ENCODE results near the gene KRTAP10-9. TPM values are rescaled to one million over a fixed set of nuclear protein-coding genes. Genes with fewer than 3 reads are reported as not detected.
"Not testable (repeated sequence)": the region's sequence is repeated elsewhere in the genome, so short reads cannot be mapped to it uniquely, and the experiment has no call there.

Gene KRTAP10-9
- total RNA-seq, 1 experiment from 2014 or later = not detected

DNA sequence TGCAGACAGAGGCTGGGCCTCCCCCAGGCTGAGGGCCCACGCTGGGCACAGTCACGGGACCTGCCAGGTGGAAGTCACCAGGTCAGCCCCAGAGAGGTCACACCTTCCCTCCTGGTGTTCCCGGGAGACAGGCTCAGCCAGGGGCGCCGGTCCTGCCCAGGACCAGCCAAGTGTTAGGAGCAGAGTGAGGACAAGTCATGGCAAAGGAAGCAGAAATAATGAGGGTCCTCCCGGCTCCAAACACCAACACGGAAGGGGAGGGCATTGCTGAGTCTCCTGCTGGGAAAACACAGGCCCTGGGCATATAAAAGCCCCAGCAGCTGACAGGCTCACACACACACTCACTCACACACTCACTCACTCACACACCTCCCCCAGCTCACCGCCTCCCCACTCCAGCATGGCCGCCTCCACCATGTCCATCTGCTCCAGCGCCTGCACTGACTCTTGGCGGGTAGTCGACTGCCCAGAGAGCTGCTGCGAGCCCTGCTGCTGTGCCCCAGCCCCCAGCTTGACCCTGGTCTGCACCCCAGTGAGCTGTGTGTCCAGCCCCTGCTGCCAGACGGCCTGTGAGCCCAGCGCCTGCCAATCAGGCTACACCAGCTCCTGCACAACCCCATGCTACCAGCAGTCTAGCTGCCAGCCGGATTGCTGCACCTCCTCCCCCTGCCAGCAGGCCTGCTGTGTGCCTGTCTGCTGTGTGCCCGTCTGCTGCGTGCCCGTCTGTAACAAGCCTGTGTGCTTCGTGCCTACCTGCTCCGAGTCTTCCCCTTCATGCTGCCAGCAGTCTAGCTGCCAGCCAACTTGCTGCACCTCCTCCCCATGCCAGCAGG lies 10.3 kb downstream of the KRTAP10-9 start, which contains the start of gene KRTAP10-10:
TSS of gene KRTAP10-10 (plus strand) at position 339 of the 833 bp plus-strand sequence. CDS start at position 401, 62 bp downstream.
- Histone ChIP-seq H3K36me3 (ENCODE audit: control insufficient read depth, insufficient read depth, low read length) (no peaks in the 10 kb centered on the region), H3K4me3 (ENCODE audit: low read depth, low read length) (no peak within 1 kb of the TSS), H3K27me3 (replicated peaks; ENCODE audit: control insufficient read depth, insufficient read depth, low read length) (no peaks in the 10 kb centered on the region), H3K9me3 (peaks cover 8% of the 10 kb centered on the region), H3K4me1 (no peaks in the 10 kb centered on the region)
- intact Hi-C loops (cut with micrococcal nuclease; ENCODE audit: unreplicated experiment) = no loop called here
- no peaks in the 10 kb centered on the region for H3K36me3 Mint-ChIP-seq (ENCODE audit: insufficient read depth, unreplicated experiment)
- BruUV-seq (replicated peaks) = no TSS peak
- POLR2A ChIA-PET = no interaction called here
- H3K27ac Mint-ChIP-seq (ENCODE audit: unreplicated experiment) = no peak within 1 kb of the TSS
- DNase-seq = no peak
- no peaks in the 10 kb centered on the region for H3K4me1 Mint-ChIP-seq (ENCODE audit: low read depth, unreplicated experiment)
- H3K9me3 Mint-ChIP-seq (ENCODE audit: unreplicated experiment) = peaks cover 40% of the 10 kb centered on the region
- H3K4me3 Mint-ChIP-seq (ENCODE audit: unreplicated experiment) = no peak within 1 kb of the TSS
- H3K27me3 Mint-ChIP-seq (ENCODE audit: insufficient read depth, unreplicated experiment) = peaks cover 12% of the 10 kb centered on the region
- TF ChIP-seq, protein P1, sequence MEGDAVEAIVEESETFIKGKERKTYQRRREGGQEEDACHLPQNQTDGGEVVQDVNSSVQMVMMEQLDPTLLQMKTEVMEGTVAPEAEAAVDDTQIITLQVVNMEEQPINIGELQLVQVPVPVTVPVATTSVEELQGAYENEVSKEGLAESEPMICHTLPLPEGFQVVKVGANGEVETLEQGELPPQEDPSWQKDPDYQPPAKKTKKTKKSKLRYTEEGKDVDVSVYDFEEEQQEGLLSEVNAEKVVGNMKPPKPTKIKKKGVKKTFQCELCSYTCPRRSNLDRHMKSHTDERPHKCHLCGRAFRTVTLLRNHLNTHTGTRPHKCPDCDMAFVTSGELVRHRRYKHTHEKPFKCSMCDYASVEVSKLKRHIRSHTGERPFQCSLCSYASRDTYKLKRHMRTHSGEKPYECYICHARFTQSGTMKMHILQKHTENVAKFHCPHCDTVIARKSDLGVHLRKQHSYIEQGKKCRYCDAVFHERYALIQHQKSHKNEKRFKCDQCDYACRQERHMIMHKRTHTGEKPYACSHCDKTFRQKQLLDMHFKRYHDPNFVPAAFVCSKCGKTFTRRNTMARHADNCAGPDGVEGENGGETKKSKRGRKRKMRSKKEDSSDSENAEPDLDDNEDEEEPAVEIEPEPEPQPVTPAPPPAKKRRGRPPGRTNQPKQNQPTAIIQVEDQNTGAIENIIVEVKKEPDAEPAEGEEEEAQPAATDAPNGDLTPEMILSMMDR (IDR thresholded peaks at IDR 0.05; ENCODE audit: insufficient read depth in 1 of 2, low read depth in 1 of 2, low read length in 1 of 2, severe bottlenecking in 1 of 2, unreplicated experiment in 1 of 2) = no peak
- CTCF ChIA-PET = no interaction called here

DNA sequence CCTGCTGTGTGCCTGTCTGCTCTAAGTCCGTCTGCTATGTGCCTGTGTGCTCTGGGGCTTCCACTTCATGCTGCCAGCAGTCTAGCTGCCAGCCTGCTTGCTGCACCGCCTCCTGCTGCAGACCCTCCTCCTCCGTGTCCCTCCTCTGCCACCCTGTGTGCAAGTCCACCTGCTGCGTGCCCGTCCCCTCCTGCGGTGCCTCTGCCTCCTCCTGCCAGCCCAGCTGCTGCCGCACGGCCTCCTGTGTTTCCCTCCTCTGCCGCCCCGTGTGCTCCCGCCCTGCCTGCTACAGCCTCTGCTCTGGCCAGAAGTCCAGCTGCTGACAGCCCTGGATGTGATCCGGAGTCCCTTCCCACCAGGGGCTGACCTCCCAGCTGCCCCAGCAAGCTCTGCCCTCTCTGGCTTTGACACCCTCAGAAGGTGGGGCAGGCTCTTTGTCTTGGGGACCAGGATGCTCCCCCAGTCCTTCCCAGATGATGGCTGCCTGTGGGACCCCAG lies 11.0 kb downstream of the KRTAP10-9 start:
- H3K36me3 ChIP-seq (ENCODE audit: control insufficient read depth, insufficient read depth, low read length); intact Hi-C loops (cut with micrococcal nuclease; ENCODE audit: unreplicated experiment); H3K36me3 Mint-ChIP-seq (ENCODE audit: insufficient read depth, unreplicated experiment); H3K4me1 Mint-ChIP-seq (ENCODE audit: low read depth, unreplicated experiment); H3K4me3 Mint-ChIP-seq (ENCODE audit: unreplicated experiment); H3K9me3 ChIP-seq; POLR2A ChIA-PET; DNase-seq; H3K27ac Mint-ChIP-seq (ENCODE audit: unreplicated experiment); CTCF ChIA-PET; H3K27me3 ChIP-seq (replicated peaks; ENCODE audit: control insufficient read depth, insufficient read depth, low read length); H3K4me3 ChIP-seq (ENCODE audit: low read depth, low read length); BruUV-seq (replicated peaks); H3K4me1 ChIP-seq: not testable (repeated sequence)
- H3K27me3 Mint-ChIP-seq (ENCODE audit: insufficient read depth, unreplicated experiment) = peaks cover 14% of the 10 kb centered on the region
- peaks cover 41% of the 10 kb centered on the region for H3K9me3 Mint-ChIP-seq (ENCODE audit: unreplicated experiment)

DNA sequence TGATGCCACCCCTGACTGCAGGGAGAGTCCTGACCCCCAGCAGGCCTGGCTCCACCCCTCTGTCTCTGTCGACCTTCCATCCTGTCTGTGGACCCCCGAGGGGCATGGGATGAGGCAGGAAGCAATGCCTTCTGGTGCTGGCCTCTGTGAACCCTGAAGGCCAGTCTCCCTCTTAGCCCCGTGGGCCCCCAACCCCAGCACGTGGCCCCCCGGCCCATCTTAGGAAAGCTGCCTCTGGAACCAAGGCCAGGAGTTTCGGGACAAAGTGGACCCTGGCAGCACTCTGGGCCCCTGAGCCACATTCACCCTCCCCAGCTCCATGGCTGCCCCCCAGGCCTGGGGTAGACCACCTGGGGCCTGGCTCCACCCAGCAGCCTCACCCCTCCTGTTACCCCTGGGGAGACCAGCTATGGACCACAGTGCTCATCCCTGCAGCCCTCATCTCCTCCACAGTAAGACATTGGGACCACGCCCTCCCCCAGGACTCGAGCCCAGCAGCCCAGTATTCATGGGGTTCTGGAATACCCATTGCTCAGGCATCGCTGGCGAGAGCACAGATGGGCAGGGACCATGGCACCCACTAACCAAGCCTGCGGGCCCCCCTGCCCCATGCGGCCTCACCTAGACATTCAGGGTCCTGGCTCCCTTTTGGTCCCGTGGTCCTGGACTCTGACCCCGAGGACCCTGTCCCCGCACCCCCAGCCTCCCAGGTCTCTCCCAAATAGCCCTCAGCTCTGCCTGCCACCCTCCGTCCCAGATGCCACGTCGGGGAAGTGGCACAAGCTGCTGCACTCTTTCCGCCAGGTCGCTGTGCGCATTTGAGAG lies 11.8 kb downstream of the KRTAP10-9 start:
- Mint-ChIP-seq H3K9me3 (ENCODE audit: unreplicated experiment) (peaks cover 41% of the 10 kb centered on the region), H3K27me3 (ENCODE audit: insufficient read depth, unreplicated experiment) (peaks cover 12% of the 10 kb centered on the region)
- H3K4me3 Mint-ChIP-seq (ENCODE audit: unreplicated experiment); H3K4me1 Mint-ChIP-seq (ENCODE audit: low read depth, unreplicated experiment); DNase-seq; POLR2A ChIA-PET; intact Hi-C loops (cut with micrococcal nuclease; ENCODE audit: unreplicated experiment); H3K4me1 ChIP-seq; H3K4me3 ChIP-seq (ENCODE audit: low read depth, low read length); H3K36me3 ChIP-seq (ENCODE audit: control insufficient read depth, insufficient read depth, low read length); BruUV-seq (replicated peaks); H3K27me3 ChIP-seq (replicated peaks; ENCODE audit: control insufficient read depth, insufficient read depth, low read length); CTCF ChIA-PET; H3K27ac Mint-ChIP-seq (ENCODE audit: unreplicated experiment); H3K9me3 ChIP-seq; H3K36me3 Mint-ChIP-seq (ENCODE audit: insufficient read depth, unreplicated experiment): not testable (repeated sequence)

DNA sequence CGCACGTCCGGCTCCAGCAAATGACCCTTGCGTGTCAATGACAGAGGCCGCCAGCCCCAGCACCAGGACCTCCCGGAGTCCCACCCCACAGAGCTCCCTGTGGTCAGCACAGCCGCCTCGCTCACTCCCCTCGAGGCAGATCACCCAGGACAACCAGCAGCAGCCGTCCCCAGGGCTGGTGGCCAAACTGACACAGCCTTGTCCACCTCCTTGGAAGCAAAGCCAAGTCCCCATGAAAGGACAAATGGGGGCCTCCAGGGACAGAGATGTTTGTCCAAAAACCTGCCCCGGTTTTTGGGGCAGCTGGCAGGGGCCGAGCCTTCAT lies 12.4 kb downstream of the KRTAP10-9 start:
- ChIA-PET POLR2A (no interaction called here), CTCF (no interaction called here)
- Histone ChIP-seq H3K4me1 (no peaks in the 10 kb centered on the region), H3K36me3 (ENCODE audit: control insufficient read depth, insufficient read depth, low read length) (no peaks in the 10 kb centered on the region), H3K4me3 (ENCODE audit: low read depth, low read length) (no peak overlapping the region), H3K9me3 (no peaks in the 10 kb centered on the region; the same call in 1 of the 2 replicates), H3K27me3 (replicated peaks; ENCODE audit: control insufficient read depth, insufficient read depth, low read length) (no peaks in the 10 kb centered on the region)
- H3K4me3 Mint-ChIP-seq (ENCODE audit: unreplicated experiment) = no peak overlapping the region
- no TSS peak for BruUV-seq (replicated peaks)
- TF ChIP-seq, protein P1 (IDR thresholded peaks at IDR 0.05; ENCODE audit: insufficient read depth in 1 of 2, low read depth in 1 of 2, low read length in 1 of 2, severe bottlenecking in 1 of 2, unreplicated experiment in 1 of 2) = no peak
- peaks cover 11% of the 10 kb centered on the region for H3K27me3 Mint-ChIP-seq (ENCODE audit: insufficient read depth, unreplicated experiment)
- intact Hi-C loops (cut with micrococcal nuclease; ENCODE audit: unreplicated experiment) = no loop called here
- H3K36me3 Mint-ChIP-seq (ENCODE audit: insufficient read depth, unreplicated experiment) = no peaks in the 10 kb centered on the region
- no peaks in the 10 kb centered on the region for H3K4me1 Mint-ChIP-seq (ENCODE audit: low read depth, unreplicated experiment)
- DNase-seq = no peak
- H3K27ac Mint-ChIP-seq (ENCODE audit: unreplicated experiment) = no peak overlapping the region
- peaks cover 41% of the 10 kb centered on the region for H3K9me3 Mint-ChIP-seq (ENCODE audit: unreplicated experiment)

Data from Caco-2 (cell line).